RWPE1 (cell line): Measurements from ENCODE around the gene NDUFS5.
"Not testable (repeated sequence)": the region's sequence is repeated elsewhere in the genome, so short reads cannot be mapped to it uniquely, and the experiment has no call there.

Experiments
- CTCF ChIA-PET: fragments of 350-600 bp; sonication (Branson Sonifier 250); formaldehyde crosslinking; extraction: SDS; loops from one replicate; lab custom pipeline; 2021; lab: Yijun Ruan, JAX
- POLR2A ChIA-PET: fragments of 400-600 bp; formaldehyde crosslinking; extraction: SDS; loops from one replicate; lab custom pipeline; 2020; ENCODE audit warnings: antibody characterized with exemption; ENCODE audit not compliant: low non-redundant PET; lab: Yijun Ruan, JAX
- DNase-seq: peaks from one replicate; pipeline ENCODE4 v3.0.0; 2012; ENCODE audit warnings: low spot score
- H3K27ac ChIP-seq: fragments of 450-650 bp; 2 replicates; pipeline ENCODE4 v1.5.1; 2017
- TF ChIP-seq, protein P1 (sequence below): fragments of 450-650 bp; conservative IDR thresholded peaks from 2 replicates; pipeline ENCODE4 v1.5.1; 2017; ENCODE audit warnings: low read depth, mild to moderate bottlenecking

NDUFS5 gene

DNA sequence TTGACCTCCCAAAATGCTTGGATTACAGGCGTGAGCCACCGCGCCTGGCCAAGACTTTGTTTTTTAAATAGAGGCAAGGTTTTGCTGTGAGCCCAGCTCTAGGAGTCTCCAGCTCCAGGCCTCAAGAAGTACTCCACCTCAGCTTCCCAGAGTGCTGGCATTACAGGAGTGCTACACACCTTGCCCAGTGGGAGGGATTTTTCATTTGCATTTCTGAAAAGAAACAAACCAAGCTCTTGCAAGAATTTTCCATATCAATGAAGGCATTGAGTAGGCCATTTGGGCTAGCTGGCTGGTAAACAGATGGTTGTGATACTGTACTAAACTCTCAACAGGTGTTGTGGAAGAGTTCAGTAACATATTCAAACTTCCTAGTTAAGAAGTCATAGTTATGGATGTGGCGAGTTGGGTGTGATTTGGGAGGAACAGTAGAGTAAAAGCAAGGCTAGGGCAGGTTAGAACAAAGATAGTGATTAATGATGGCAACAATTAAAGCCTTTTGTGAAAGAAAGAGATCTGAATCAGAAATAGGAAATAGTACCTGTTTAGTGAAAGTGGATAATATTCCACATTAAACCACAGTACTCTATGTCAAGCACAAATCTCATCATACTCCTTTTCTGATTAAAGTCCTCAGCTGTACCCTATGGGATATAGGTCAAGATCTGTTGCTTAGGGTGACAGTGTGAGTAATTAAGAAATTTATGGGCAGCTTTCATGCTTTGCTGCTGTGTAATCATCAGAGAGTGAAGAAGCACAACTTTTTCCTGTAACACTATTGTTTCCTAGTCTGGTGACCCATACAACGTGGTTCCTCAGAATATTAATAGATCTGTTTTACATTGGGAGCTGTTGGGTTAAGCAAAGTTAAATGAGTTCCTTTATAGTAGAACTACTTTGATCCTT is 24.4 kb upstream of the NDUFS5 start:
- TF ChIP-seq, protein P1, sequence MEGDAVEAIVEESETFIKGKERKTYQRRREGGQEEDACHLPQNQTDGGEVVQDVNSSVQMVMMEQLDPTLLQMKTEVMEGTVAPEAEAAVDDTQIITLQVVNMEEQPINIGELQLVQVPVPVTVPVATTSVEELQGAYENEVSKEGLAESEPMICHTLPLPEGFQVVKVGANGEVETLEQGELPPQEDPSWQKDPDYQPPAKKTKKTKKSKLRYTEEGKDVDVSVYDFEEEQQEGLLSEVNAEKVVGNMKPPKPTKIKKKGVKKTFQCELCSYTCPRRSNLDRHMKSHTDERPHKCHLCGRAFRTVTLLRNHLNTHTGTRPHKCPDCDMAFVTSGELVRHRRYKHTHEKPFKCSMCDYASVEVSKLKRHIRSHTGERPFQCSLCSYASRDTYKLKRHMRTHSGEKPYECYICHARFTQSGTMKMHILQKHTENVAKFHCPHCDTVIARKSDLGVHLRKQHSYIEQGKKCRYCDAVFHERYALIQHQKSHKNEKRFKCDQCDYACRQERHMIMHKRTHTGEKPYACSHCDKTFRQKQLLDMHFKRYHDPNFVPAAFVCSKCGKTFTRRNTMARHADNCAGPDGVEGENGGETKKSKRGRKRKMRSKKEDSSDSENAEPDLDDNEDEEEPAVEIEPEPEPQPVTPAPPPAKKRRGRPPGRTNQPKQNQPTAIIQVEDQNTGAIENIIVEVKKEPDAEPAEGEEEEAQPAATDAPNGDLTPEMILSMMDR, result no peak
- no peak overlapping the region for H3K27ac ChIP-seq
- DNase-seq, result no peak
- ChIA-PET POLR2A (no interaction called here), CTCF (no interaction called here)

DNA sequence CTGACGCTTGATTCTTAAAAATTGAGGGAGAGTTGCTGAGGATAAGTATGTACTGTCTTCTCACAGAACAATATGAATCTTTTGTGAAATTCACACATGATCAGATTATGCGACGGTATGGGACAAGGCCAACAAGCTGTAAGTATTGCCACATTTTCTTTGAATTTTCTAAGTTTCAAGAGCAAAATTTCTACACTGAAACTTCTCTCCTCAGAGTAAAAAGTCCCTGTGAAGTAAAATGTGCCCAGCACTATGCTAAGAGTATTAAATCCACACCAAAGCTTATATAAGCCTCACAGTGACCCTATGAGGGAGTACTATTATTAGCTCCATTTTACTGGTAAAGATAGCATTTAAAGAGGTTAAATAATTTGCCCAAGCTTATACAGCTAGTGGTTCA is 22.9 kb upstream of the NDUFS5 start:
- CTCF ChIA-PET, result interaction anchor here (0.6 kb wide), 1 partner anchor 216 kb away, joined by 3 read pairs; no protein-coding TSS in a partner anchor
- TF ChIP-seq, protein P1, result no peak
- no peak overlapping the region for H3K27ac ChIP-seq
- no peak for DNase-seq
- POLR2A ChIA-PET, result no interaction called here

DNA sequence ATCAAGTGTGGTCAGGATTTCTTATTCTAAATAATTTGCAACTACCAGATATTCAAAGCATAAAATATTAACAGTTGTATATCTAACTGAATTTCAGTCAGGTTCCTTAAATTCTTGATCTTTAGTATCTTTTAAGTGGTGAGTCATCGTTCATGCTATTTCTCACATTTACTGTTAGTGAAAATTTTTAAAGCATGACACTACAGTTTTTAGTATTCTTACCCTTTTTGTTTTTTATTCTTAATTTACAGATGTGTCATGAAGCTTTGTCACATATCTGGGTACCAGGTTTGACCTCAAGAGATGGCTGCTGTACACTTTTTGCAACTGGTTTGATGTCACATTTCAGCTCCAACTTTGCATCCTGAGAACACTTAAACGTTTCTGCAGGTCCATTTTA is 22.4 kb upstream of the NDUFS5 start:
- TF ChIP-seq, protein P1, result no peak
- no peak for DNase-seq
- H3K27ac ChIP-seq, result no peak overlapping the region
- ChIA-PET CTCF (no interaction called here), POLR2A (no interaction called here)

DNA sequence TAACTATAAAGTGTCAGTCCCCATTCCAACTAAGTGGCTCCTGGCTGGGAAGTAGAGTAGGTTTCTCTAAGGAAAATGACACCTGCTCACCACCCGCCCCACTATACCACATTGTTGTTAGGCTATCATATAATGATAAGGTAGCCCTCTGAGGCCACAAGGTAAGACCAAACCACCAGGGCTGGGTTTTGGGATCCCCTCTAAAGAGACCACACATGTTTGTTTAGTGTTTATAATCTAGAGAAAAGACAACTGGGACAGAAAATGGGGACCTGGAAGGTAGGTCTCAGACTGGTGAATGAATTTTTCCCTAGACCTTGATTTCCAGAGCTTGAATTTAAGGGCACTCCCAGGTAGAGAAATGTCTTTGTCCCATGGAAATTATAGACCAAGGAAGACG is 19.9 kb upstream of the NDUFS5 start:
- TF ChIP-seq, protein P1, result no peak
- ChIA-PET CTCF (no interaction called here), POLR2A (interaction anchor here (1.0 kb wide), 1 partner anchor 21 kb away, joined by 3 read pairs; no protein-coding TSS in a partner anchor)
- DNase-seq, result no peak
- H3K27ac ChIP-seq, result no peak overlapping the region

DNA sequence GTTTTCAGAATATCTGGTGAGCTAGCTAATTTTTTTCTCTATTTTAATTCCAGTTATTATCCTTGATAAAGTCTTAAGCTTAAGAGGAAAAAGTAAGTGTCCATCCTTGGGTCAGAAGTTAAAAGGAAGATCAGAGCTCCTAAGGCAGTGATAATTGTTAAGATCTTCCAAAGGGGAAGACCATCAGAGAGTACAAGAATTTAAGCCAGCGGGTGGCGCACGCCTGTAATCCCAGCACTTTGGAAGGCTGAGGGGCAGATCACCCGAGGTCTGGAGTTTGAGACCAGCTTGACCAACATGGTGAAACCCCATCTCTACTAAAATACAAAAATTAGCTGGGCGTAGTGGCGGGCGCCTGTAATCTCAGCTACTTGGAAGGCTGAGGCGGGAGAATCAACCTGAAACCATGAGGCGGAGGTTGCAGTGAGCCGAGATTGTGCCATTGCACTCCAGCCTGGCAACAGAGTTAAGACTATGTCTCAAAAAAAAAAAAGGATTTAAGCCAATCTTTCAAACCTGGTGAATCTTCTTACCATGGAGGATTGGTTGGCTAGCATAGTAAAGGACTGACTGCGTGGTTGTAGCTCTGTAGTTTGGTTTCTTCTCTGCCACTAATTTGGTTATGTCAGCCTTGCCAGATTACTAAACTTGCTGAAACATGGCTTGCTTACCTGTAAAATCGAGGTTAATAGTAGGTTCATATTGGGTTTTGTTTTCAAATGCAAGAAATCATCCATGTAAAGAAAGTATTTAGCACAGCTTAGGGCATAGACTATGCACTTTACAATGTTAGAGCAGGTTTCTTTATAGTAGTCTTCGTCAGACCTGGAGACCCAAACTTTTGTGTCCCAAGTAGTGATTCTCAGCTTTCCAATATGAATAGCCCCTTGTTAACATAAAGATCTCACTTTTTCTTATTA is 19.2 kb upstream of the NDUFS5 start:
- no peak for DNase-seq
- TF ChIP-seq, protein P1, result no peak
- ChIA-PET CTCF (no interaction called here), POLR2A (interaction anchor here (1.0 kb wide), 1 partner anchor 20 kb away, joined by 3 read pairs; no protein-coding TSS in a partner anchor)
- no peak overlapping the region for H3K27ac ChIP-seq

DNA sequence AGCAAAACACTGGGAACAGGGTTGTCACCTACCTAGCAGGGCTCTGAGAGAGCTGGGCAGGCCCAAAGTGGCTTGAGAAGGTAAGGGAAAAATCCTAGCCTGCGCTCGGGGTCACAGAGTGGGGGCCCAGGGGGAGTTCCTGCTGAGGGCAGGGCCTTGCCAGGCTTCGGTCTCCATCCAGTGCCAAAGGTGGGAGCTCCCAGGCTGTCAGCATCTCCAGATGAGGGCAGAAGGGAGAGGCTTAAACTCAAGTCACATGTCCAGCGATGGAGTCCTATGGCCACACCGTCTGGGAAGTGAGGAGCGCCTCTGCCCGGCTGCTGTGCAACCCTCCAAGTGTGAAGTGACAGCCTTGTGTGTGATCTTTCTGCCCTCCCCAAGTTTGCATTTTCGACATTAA is 11.2 kb upstream of the NDUFS5 start:
- H3K27ac ChIP-seq, CTCF ChIA-PET, DNase-seq, POLR2A ChIA-PET: not testable (repeated sequence)
